HEK293T (cell line): ENCODE measurements around the gene NCS1.

ENCODE experiments used
- BHLHE40 ChIP-seq: fragments of 450-650 bp; IDR thresholded peaks from 2 replicates; pipeline ENCODE4 v1.6.1; 2016; ENCODE audit warnings: mild to moderate bottlenecking, moderate library complexity, borderline replicate concordance
- CTBP1 ChIP-seq: fragments of 450-650 bp; IDR thresholded peaks from 2 replicates; pipeline ENCODE4 v1.6.1; 2016; ENCODE audit warnings: borderline replicate concordance
- ELF4 ChIP-seq: fragments of 450-650 bp; IDR thresholded peaks from 2 replicates; pipeline ENCODE4 v1.6.1; 2017; ENCODE audit warnings: antibody characterized with exemption
- FOXA1 ChIP-seq: fragments of 450-650 bp; IDR thresholded peaks from 2 replicates; pipeline ENCODE4 v1.6.1; 2016; ENCODE audit warnings: mild to moderate bottlenecking
- FOXK2 ChIP-seq: fragments of 450-650 bp; IDR thresholded peaks from 2 replicates; pipeline ENCODE4 v1.6.1; 2016; ENCODE audit warnings: mild to moderate bottlenecking
- FOXM1 ChIP-seq: fragments of 450-650 bp; IDR thresholded peaks from 2 replicates; pipeline ENCODE4 v1.6.1; 2017; ENCODE audit warnings: mild to moderate bottlenecking, borderline replicate concordance
- HDGF ChIP-seq: fragments of 450-650 bp; IDR thresholded peaks from 2 replicates; pipeline ENCODE4 v1.6.1; 2017; ENCODE audit warnings: antibody characterized with exemption, borderline replicate concordance
- ZNF384 ChIP-seq: fragments of 450-650 bp; IDR thresholded peaks from 2 replicates; pipeline ENCODE4 v1.6.1; 2016

- no peak for TF ChIP-seq FOXM1
- no peak for TF ChIP-seq BHLHE40
- no peak for TF ChIP-seq ELF4
- no peak for TF ChIP-seq HDGF
- no peak for TF ChIP-seq FOXK2
- no peak for TF ChIP-seq CTBP1
- TF ChIP-seq ZNF384: no peak
- no peak for TF ChIP-seq FOXA1
Observed at GRCh38 chr9:130137081-130137640, 35.0 kb upstream of the NCS1 start.
